ENCODE data around the gene CLDN11. TPM values are rescaled to one million over a fixed set of nuclear protein-coding genes. Genes with fewer than 3 reads are reported as not detected.

The CLDN11 gene
- total and polyA plus RNA-seq, 2 of the 8 experiments (the other 6 are each of a cell fraction or from before 2014, with no cell fraction given) = 4.8 to 12.5 TPM

DNA sequence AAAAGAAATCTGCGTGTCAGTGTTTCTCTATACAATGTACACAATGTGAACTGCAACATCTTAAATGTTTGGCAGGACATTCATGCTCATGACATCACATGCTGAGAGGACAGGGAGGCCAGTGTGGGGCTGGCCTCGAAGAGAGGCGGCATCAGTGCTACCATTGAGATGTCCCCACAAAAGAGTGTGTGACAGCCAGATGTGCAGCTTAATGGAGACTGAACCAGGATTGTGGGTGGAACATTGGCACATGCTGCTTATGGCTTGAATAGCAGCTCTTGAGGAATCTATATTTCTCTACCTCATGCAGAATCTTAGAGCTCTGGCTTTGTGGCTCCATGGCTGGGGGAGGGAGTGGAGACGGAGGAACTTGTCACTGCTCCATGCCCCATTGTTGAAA, 18.5 kb downstream of the CLDN11 start (continued):
- no peak for TF ChIP-seq CREB1 (IDR thresholded peaks at IDR 0.05)

Data from H1 (cell line).